SKM-1 (cell line): Measurements from ENCODE around the gene EPHB2.

Source experiments
- DNase-seq: peaks from one replicate; lab custom pipeline; 2025; ENCODE audit not compliant: unreplicated experiment; lab: John Stamatoyannopoulos, UW

EPHB2 gene

DNA sequence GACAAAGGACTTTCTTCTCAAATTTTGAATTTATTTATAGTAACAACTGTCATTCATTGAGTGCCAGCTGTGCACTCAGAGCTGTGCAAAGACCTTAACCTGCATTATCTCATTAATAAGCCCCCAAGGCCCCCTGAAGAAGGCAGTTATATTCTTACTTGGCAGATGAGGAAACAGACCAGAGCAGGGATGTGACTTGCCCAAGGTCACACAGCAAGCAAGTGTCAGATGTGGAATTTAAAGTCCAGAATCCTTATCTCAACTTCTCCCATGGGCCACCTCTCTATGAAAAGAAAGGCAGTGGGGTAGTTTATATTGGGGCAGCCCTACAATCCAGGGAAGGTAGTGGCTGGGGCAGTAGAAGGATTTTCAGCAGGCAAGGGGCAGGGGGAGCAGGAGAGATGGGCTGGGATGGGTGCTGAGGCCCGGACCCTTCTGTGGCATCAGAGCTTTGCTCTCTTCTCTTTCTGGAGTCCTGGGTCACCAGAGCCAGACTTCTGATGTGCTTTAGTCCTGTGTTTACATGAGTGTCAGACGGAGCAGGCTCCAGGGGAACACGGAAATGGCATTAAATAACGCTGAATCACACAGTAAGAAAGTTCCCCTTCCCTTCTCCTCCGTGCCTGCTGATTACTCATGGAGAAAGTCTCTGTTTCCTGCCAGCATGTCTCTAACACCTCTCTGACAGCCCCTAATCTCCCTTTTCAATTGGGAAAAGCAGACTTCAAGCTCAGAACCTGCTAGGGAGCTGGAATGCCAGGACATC lies 39.5 kb downstream of the EPHB2 start:
- peak; percentile 38 for DNase-seq

GRCh38 chr1:22750685-22751051 lies 40.0 kb downstream of the EPHB2 start:
- no peak for DNase-seq

GRCh38 chr1:22751124-22751531 lies 40.5 kb downstream of the EPHB2 start:
- no peak for DNase-seq

- no peak for DNase-seq
Measured at GRCh38 chr1:22752339-22752738, 41.7 kb downstream of the EPHB2 start.

DNA sequence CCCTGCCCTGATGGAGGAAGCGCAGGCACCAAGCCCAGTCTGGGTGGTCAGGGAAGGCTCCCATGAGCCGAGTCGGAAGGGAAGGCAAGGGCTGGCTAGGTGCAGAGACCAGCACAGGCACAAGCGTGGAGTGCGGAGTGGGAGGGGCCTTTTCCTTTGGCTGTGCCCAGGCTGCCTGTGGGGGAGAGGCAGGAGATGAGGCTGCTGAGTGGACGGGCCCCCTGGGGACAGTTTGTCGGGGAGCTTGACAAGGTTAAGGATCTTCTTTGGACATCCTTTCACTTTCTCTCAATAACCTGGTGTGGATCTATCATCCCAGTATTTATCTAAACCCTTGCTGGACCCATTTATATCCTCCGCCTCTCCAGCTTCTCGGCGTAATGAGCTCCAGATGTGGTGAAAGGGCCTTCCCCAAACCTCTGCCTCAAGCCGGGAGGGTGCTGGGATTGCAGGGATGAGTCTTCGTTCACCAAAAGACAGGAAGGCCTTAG lies 42.9 kb downstream of the EPHB2 start:
- DNase-seq: no peak

- DNase-seq: no peak
Measured at GRCh38 chr1:22754106-22754768, 43.6 kb downstream of the EPHB2 start.

GRCh38 chr1:22754824-22755223 lies 44.2 kb downstream of the EPHB2 start:
- no peak for DNase-seq

GRCh38 chr1:22755641-22756040 lies 45.0 kb downstream of the EPHB2 start:
- DNase-seq: no peak

GRCh38 chr1:22756125-22756735 lies 45.6 kb downstream of the EPHB2 start:
- no peak for DNase-seq

- no peak for DNase-seq
Measured at GRCh38 chr1:22760455-22760854, 49.8 kb downstream of the EPHB2 start.

GRCh38 chr1:22761101-22761500 lies 50.5 kb downstream of the EPHB2 start:
- no peak for DNase-seq

DNA sequence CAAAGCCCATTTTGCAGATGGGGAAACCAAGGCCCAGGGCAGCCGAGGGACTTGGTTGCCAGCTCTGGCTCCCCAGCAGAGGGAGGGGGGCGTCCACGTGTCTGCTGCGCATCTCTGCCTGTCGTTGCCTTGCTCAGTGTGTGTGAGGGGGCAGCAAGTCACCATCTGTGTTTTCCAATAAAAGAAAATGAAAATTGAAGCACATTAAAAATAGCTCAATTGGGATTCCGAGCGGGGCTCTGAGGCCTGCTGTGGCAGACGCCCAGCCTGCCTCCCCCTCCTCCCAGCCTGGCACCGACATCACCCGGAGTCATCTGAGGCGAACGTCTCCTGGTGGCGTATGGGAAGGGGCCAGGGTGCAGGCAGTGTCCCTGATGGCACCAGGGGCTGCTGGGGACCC lies 51.2 kb downstream of the EPHB2 start:
- no peak for DNase-seq

GRCh38 chr1:22763487-22764200 lies 53.0 kb downstream of the EPHB2 start:
- no peak for DNase-seq

- no peak for DNase-seq
Measured at GRCh38 chr1:22767852-22768251, 57.2 kb downstream of the EPHB2 start.

DNA sequence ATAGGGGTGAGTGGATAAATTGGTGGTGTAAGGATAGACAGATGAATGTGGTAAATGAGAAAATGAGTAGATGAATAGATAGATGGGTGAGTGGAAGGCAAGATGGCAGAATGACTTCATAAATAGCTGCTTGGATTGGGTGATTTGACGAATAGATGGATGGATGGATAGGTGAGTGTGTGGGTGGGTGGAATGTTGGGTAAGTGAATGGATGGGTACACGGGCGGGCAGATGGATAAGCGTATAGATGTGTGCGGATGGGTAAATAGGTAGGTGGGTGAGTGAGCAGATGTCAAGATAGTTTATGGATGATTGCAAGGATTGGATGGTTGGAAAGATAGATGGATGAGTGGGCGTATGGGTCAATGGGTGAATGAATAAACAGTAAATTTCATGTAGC lies 59.3 kb downstream of the EPHB2 start:
- no peak for DNase-seq

GRCh38 chr1:22772014-22772413 lies 61.4 kb downstream of the EPHB2 start:
- no peak for DNase-seq

GRCh38 chr1:22773981-22774832 lies 63.6 kb downstream of the EPHB2 start:
- no peak for DNase-seq

GRCh38 chr1:22774833-22775182 lies 64.2 kb downstream of the EPHB2 start:
- DNase-seq: no peak

- DNase-seq: no peak
Measured at GRCh38 chr1:22775478-22775877, 64.8 kb downstream of the EPHB2 start.

GRCh38 chr1:22776035-22776613 lies 65.5 kb downstream of the EPHB2 start:
- no peak for DNase-seq
